Keratinocyte (primary cell): Measurements from ENCODE around the gene AANAT. TPM values are rescaled to one million over a fixed set of nuclear protein-coding genes. Genes with fewer than 3 reads are reported as not detected.

Experiments
- DNase-seq: peaks from one replicate; pipeline ENCODE4 v3.0.0-alpha.2; 2011; ENCODE audit warnings: low read depth, missing footprints, low spot score
- FAIRE-seq: peaks from 2 replicates; lab custom pipeline; 2011; peaks lifted over from hg19 to GRCh38; lab: Jason Lieb, UNC
- H2AFZ ChIP-seq: 2 replicates; pipeline ENCODE4 v1.6.0; 2012; ENCODE audit warnings: low read length, control low read depth, inconsistent platforms; ENCODE audit not compliant: control insufficient read depth
- H3K27ac ChIP-seq: 2 replicates; pipeline ENCODE4 v1.5.1; 2011; ENCODE audit warnings: low read length; ENCODE audit not compliant: control insufficient read depth, insufficient read depth
- H3K27me3 ChIP-seq: 3 replicates; pipeline ENCODE4 v1.6.0; 2011; ENCODE audit warnings: low read length; ENCODE audit not compliant: control insufficient read depth, insufficient read depth; ENCODE audit errors: extremely low read depth
- H3K36me3 ChIP-seq, 2 experiments: 2 replicates in 1 of 2; 3 replicates in 1 of 2; pipeline ENCODE4 v1.5.1; 2011; ENCODE audit warnings: low read length in 2 of 2, mild to moderate bottlenecking in 1 of 2; ENCODE audit not compliant: control insufficient read depth in 2 of 2, insufficient read depth in 2 of 2; ENCODE audit errors: extremely low read depth in 1 of 2
- H3K4me1 ChIP-seq: 3 replicates; pipeline ENCODE4 v1.5.1; 2011; ENCODE audit warnings: low read length; ENCODE audit not compliant: control insufficient read depth, insufficient read depth; ENCODE audit errors: extremely low read depth
- H3K4me2 ChIP-seq: 3 replicates; pipeline ENCODE4 v1.6.0; 2011; ENCODE audit warnings: low read depth, low read length; ENCODE audit not compliant: control insufficient read depth, insufficient read depth; ENCODE audit errors: extremely low read depth
- H3K4me3 ChIP-seq, 3 experiments: fragments of 200-600 bp in 1 of 3; sonication (generic) in 1 of 3; 2 replicates in 2 of 3; 3 replicates in 1 of 3; pipeline ENCODE4 v1.5.1; 2011 to 2016; ENCODE audit warnings: low read length in 3 of 3, mild to moderate bottlenecking in 3 of 3, control low read depth in 2 of 3, inconsistent platforms in 1 of 3, low read depth in 1 of 3, mixed read lengths in 1 of 3, mixed run types in 1 of 3, moderate library complexity in 1 of 3; ENCODE audit not compliant: control insufficient read depth in 2 of 3, insufficient read depth in 2 of 3; ENCODE audit errors: extremely low read depth in 1 of 3
- H3K79me2 ChIP-seq: 2 replicates; pipeline ENCODE4 v1.6.0; 2012; ENCODE audit warnings: low read length; ENCODE audit not compliant: control insufficient read depth, insufficient read depth
- H3K9ac ChIP-seq: 3 replicates; pipeline ENCODE4 v1.6.0; 2011; ENCODE audit warnings: low read length; ENCODE audit not compliant: control insufficient read depth, insufficient read depth; ENCODE audit errors: extremely low read depth
- H3K9me1 ChIP-seq: 3 replicates; pipeline ENCODE4 v1.6.0; 2011; ENCODE audit warnings: low read length; ENCODE audit not compliant: control insufficient read depth, insufficient read depth; ENCODE audit errors: extremely low read depth
- H3K9me3 ChIP-seq: 2 replicates; pipeline ENCODE4 v1.5.1; 2012; ENCODE audit warnings: low read depth, low read length; ENCODE audit not compliant: control insufficient read depth
- H4K20me1 ChIP-seq: 3 replicates; pipeline ENCODE4 v1.6.0; 2011; ENCODE audit warnings: low read length; ENCODE audit not compliant: control insufficient read depth, insufficient read depth; ENCODE audit errors: extremely low read depth
- CTCF ChIP-seq, 3 experiments: IDR thresholded peaks in 1 of 3; conservative IDR thresholded peaks in 1 of 3; optimal IDR thresholded peaks in 1 of 3; 2 replicates in 2 of 3; 3 replicates in 1 of 3; pipeline versions ENCODE3 to v1.5.1; 2011; ENCODE audit warnings: low read length in 3 of 3, mild to moderate bottlenecking in 3 of 3, moderate library complexity in 2 of 3, control low read depth in 1 of 3, inconsistent platforms in 1 of 3; ENCODE audit not compliant: insufficient read depth in 2 of 3; ENCODE audit errors: extremely low read depth in 1 of 3
- EZH2 ChIP-seq: IDR thresholded peaks from one replicate; pipeline ENCODE4 v1.6.1; 2012; ENCODE audit warnings: inconsistent platforms, mild to moderate bottlenecking, low read length, moderate library complexity
- dilution Hi-C: fragments of 300-500 bp; cut with MboI; formaldehyde crosslinking; loops from one replicate; pipeline ENCODE4 v1.7.0; 2020; ENCODE audit warnings: low sequenced_read_pairs; ENCODE audit not compliant: extremely low pct_ligation_motif_present
- polyA plus RNA-seq, 5 experiments: library from polyadenylated mRNA; depleted of rRNA in 3 of 5; stranded (reverse) in 3 of 5; stranded (forward) in 1 of 5; unstranded in 1 of 5; fragments of >200 nt; gene quantifications; 1 replicate in 1 of 5; 2 replicates in 3 of 5; 3 replicates in 1 of 5; pipeline versions ENCODE4 v1.2.1 to v1.2.3, GENCODE V29; 2011 to 2012; ENCODE audit warnings: missing spikeins in 2 of 5, low read depth in 1 of 5, low replicate concordance in 1 of 5

The AANAT gene
- polyA plus RNA-seq, 1 donor (not counting 4 experiments of a cell fraction or from before 2014, with no cell fraction given) = not detected

DNA sequence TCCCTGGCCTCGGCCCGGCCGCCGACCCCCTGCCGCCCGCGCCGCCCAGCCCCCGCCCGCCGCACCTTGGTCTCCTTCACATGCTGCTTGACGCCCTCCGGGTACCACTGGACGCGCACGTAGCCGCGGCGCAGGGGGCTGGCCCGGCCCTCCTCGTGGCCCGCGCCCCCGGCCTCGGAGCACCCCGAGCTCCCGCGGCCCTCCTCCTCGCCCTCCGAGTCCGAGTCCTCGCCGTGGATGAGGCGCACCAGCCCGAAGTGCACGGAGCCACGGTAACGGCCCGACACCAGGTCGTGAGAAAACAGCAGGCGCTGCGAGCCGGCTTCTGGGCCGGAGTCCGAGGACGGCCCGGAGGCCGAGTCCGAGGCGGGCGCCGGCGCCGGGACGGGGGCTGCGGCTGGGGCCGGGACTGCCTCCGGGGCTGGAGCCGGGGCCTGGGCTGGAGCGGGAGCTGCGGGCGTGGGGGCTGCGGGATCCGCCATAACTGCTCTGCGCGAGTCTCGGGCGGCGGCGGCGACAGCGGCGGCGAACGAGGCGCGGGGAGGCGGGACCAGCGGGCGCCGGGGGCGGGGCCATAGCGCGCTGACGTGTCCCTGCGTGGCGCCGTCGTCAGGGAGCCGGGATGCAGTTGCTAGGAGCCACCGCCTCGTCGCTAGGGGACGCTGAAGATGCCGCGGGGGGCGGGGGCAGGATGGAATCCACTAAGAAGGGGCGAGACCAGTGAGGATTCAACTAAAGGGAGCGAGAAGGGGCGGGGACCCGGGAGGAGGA, 14.6 kb upstream of the AANAT start, which contains the start of gene UBE2O:
TSS of gene UBE2O (minus strand) at position 493 of the 771 bp plus-strand sequence. CDS start at position 482, 11 bp downstream.
- H3K27ac ChIP-seq = peak within 1 kb of the TSS; percentile 44
- H3K4me2 ChIP-seq = peak within 1 kb of the TSS; percentile 95
- peak within 1 kb of the TSS; percentile 51 for H2AFZ ChIP-seq
- peak within 1 kb of the TSS; percentile 84 to 89 (median 84) for H3K4me3 ChIP-seq
- peaks cover 48% of the 10 kb centered on the region for H3K79me2 ChIP-seq
- dilution Hi-C loops = no loop called here
- no peaks in the 10 kb centered on the region for H3K9me3 ChIP-seq
- no peak for TF ChIP-seq EZH2
- peak in 2 of 3 experiments; percentile 32 to 72 for TF ChIP-seq CTCF (optimal IDR thresholded peaks at IDR 0.05 in 1 of 3, IDR thresholded peaks at IDR 0.05 in 1 of 3, conservative IDR thresholded peaks at IDR 0.05 in 1 of 3; ENCODE audit: extremely low read depth in 1 of 3, insufficient read depth in 2 of 3, low read length in 3 of 3)
- peaks cover 10% of the 10 kb centered on the region for H4K20me1 ChIP-seq
- peaks cover 3% of the 10 kb centered on the region for H3K9me1 ChIP-seq
- DNase-seq (peak; percentile 60), FAIRE-seq (no peak)
- H3K36me3 ChIP-seq = no peaks in the 10 kb centered on the region
- H3K27me3 ChIP-seq = no peaks in the 10 kb centered on the region
- peak within 1 kb of the TSS; percentile 85 for H3K9ac ChIP-seq
- H3K4me1 ChIP-seq = peaks cover 22% of the 10 kb centered on the region

DNA sequence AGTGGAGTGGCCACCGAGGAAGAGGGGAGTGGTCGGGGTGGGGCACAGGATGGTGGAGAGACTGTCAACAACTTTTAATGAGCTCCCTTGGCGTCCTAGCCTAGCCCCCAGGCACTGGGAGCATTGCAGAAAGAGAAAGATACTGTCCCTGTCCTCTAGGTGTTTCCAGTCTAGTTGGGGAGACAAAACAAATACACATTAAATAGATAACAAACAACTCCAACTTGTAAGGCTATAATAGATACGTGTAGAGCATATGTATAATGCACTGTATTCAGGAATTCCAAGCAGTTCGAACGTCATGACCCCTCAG, 14.0 kb upstream of the AANAT start:
- Histone ChIP-seq H3K4me1 (peaks cover 17% of the 10 kb centered on the region), H3K9me1 (no peaks in the 10 kb centered on the region), H4K20me1 (peaks cover 4% of the 10 kb centered on the region), H3K9me3 (no peaks in the 10 kb centered on the region), H3K9ac (no peak overlapping the region), H3K36me3 (no peaks in the 10 kb centered on the region), H3K4me3 (no peak overlapping the region), H3K27me3 (no peaks in the 10 kb centered on the region), H3K4me2 (no peak overlapping the region), H2AFZ (no peak overlapping the region), H3K79me2 (peaks cover 43% of the 10 kb centered on the region), H3K27ac (no peak overlapping the region)
- dilution Hi-C loops = no loop called here
- DNase-seq (no peak), FAIRE-seq (no peak)
- TF ChIP-seq EZH2 (no peak), CTCF (optimal IDR thresholded peaks at IDR 0.05 in 1 of 3, IDR thresholded peaks at IDR 0.05 in 1 of 3, conservative IDR thresholded peaks at IDR 0.05 in 1 of 3; ENCODE audit: extremely low read depth in 1 of 3, insufficient read depth in 2 of 3, low read length in 3 of 3) (no peak)
